K562 (cell line): ENCODE measurements around the gene C10orf143. TPM values are rescaled to one million over a fixed set of nuclear protein-coding genes. Genes with fewer than 3 reads are reported as not detected.

Experiments used
- ATAC-seq: fragments of 200-7000 bp; cut with Tn5 transposase; 3 replicates; pipeline ENCODE4 v1.9.1; 2020; ENCODE audit warnings: moderate library complexity
- BruUV-seq: library from RNA; stranded (reverse); fragments of 400-500 nt; replicated peaks from 2 replicates; lab custom pipeline; 2021; lab: Mats Ljungman, UMichigan
- CTCF ChIA-PET: fragments of 300-600 bp; formaldehyde crosslinking; extraction: SDS; loops from one replicate; lab custom pipeline; 2021; ENCODE audit warnings: low intra/inter-chr PET ratio; lab: Yijun Ruan, JAX
- POLR2A ChIA-PET: fragments of 300-600, 350-650 bp; sonication (Branson Sonifier 250); formaldehyde crosslinking; extraction: SDS; loops from one replicate; lab custom pipeline; 2021; ENCODE audit warnings: antibody characterized with exemption, inconsistent platforms; lab: Yijun Ruan, JAX
- DNase-seq, 4 experiments: peaks; one replicate each; pipeline versions ENCODE4 v3.0.0 to v3.0.0-alpha.2; 2011 to 2018; ENCODE audit warnings: low spot score in 3 of 4, mixed read lengths in 3 of 4; ENCODE audit errors: extremely low read depth in 1 of 4
- FAIRE-seq: peaks from 2 replicates; lab custom pipeline; 2011; peaks lifted over from hg19 to GRCh38; lab: Jason Lieb, UNC
- H2AFZ ChIP-seq: 2 replicates; pipeline ENCODE4 v1.6.0; 2011; ENCODE audit warnings: low read depth, low read length, control low read depth, inconsistent platforms
- H3K27ac ChIP-seq: fragments of 200-600 bp; 3 replicates; pipeline ENCODE4 v1.8.0; 2011; ENCODE audit warnings: low read depth, mild to moderate bottlenecking, control low read depth, inconsistent platforms, low read length, moderate library complexity, mixed read lengths; ENCODE audit errors: extremely low read depth
- H3K27me3 ChIP-seq, 2 experiments: fragments of 300-600 bp in 1 of 2; 2 replicates in 1 of 2; 3 replicates in 1 of 2; pipeline versions ENCODE4 v1.6.0 to v1.8.0; 2011; ENCODE audit warnings: inconsistent platforms in 2 of 2, low read length in 2 of 2, mild to moderate bottlenecking in 1 of 2, mixed read lengths in 1 of 2, moderate library complexity in 1 of 2; ENCODE audit not compliant: control insufficient read depth in 2 of 2, insufficient read depth in 2 of 2
- H3K36me3 ChIP-seq: fragments of 300-600 bp; 3 replicates; pipeline ENCODE4 v1.8.0; 2011; ENCODE audit warnings: mild to moderate bottlenecking, low read length, inconsistent platforms; ENCODE audit not compliant: control insufficient read depth, insufficient read depth
- H3K4me1 ChIP-seq, 2 experiments: fragments of 200-600 bp in 1 of 2; replicated peaks in 1 of 2; 2 replicates in 1 of 2; 3 replicates in 1 of 2; pipeline versions ENCODE4 v1.5.1 to v1.8.0; 2011; ENCODE audit warnings: inconsistent platforms in 2 of 2, low read length in 2 of 2, mild to moderate bottlenecking in 1 of 2, mixed read lengths in 1 of 2, moderate library complexity in 1 of 2; ENCODE audit not compliant: control insufficient read depth in 2 of 2, insufficient read depth in 2 of 2
- H3K4me2 ChIP-seq: 2 replicates; pipeline ENCODE4 v1.6.1; 2011; ENCODE audit warnings: low read length, control low read depth, inconsistent platforms, mixed read lengths; ENCODE audit not compliant: insufficient read depth
- H3K4me3 ChIP-seq: fragments of 200-600 bp; sonication (generic), shearing (Covaris generic); 2 replicates; pipeline ENCODE4 v1.5.1; 2016; ENCODE audit warnings: control low read depth, inconsistent platforms
- H3K79me2 ChIP-seq: fragments of 200-600 bp; 3 replicates; pipeline ENCODE4 v1.8.0; 2011; ENCODE audit warnings: low read length, inconsistent platforms; ENCODE audit not compliant: control insufficient read depth, insufficient read depth
- H3K9ac ChIP-seq, 2 experiments: 2 replicates each; pipeline versions ENCODE4 v1.6.0 to v1.6.1; 2011; ENCODE audit warnings: low read depth in 2 of 2, low read length in 2 of 2, control low read depth in 1 of 2, inconsistent platforms in 1 of 2, mild to moderate bottlenecking in 1 of 2, mixed read lengths in 1 of 2; ENCODE audit not compliant: insufficient read depth in 1 of 2
- H3K9me1 ChIP-seq: one replicate; pipeline ENCODE4 v1.6.0; 2011; ENCODE audit warnings: inconsistent platforms, mild to moderate bottlenecking, low read length, moderate library complexity; ENCODE audit not compliant: control insufficient read depth, insufficient read depth
- H3K9me3 ChIP-seq: replicated peaks from 2 replicates; pipeline ENCODE4 v1.5.1; 2011; ENCODE audit warnings: low read depth, low read length, inconsistent platforms; ENCODE audit not compliant: control insufficient read depth, insufficient read depth
- H4K20me1 ChIP-seq: replicated peaks from 2 replicates; pipeline ENCODE4 v1.6.1; 2011; ENCODE audit warnings: low read length, inconsistent platforms, mixed read lengths; ENCODE audit not compliant: control insufficient read depth, insufficient read depth
- BCOR ChIP-seq: fragments of 450-650 bp; IDR thresholded peaks from 2 replicates; pipeline ENCODE4 v1.6.1; 2016
- BRCA1 ChIP-seq, 2 experiments: fragments of 450-650 bp in 1 of 2; sonication (generic) in 1 of 2; formaldehyde crosslinking in 1 of 2; IDR thresholded peaks; 2 replicates each; pipeline versions ENCODE4 v1.5.0 to v1.6.1; 2017 to 2020; ENCODE audit warnings: mild to moderate bottlenecking in 1 of 2, missing genetic modification reagents in 1 of 2
- CBX2 ChIP-seq: fragments of 200-600 bp; sonication (generic); IDR thresholded peaks from one replicate; pipeline ENCODE4 v1.6.1; 2012; ENCODE audit warnings: mild to moderate bottlenecking, low read length, inconsistent platforms; ENCODE audit not compliant: insufficient read depth, poor library complexity, severe bottlenecking
- CBX5 ChIP-seq: IDR thresholded peaks from 2 replicates; pipeline ENCODE4 v1.6.1; 2014; ENCODE audit warnings: low read depth, borderline replicate concordance
- ELF1 ChIP-seq: fragments of 200-800 bp; sonication (Bioruptor generic); IDR thresholded peaks from 2 replicates; pipeline ENCODE4 v1.6.1; 2016; ENCODE audit warnings: missing genetic modification characterization, missing compliant biosample characterization
- HOXB6 ChIP-seq: fragments of 250-450 bp; sonication (Bioruptor Pico); IDR thresholded peaks from 2 replicates; pipeline ENCODE4 v1.5.1; 2022; ENCODE audit warnings: mild to moderate bottlenecking, borderline replicate concordance
- PTBP1 ChIP-seq: fragments of 200-400 bp; formaldehyde crosslinking; IDR thresholded peaks from 2 replicates; pipeline ENCODE4 v1.6.1; 2017; ENCODE audit warnings: low read depth, low read length
- PTRF ChIP-seq: fragments of 450-650 bp; IDR thresholded peaks from 2 replicates; pipeline ENCODE4 v1.6.1; 2016; ENCODE audit warnings: mild to moderate bottlenecking, missing genetic modification characterization, missing compliant biosample characterization
- SMC3 ChIP-seq: conservative IDR thresholded peaks from 2 replicates; pipeline ENCODE4 v1.6.1; 2011; ENCODE audit warnings: low read depth, low read length, improper control_type of control experiment; ENCODE audit not compliant: insufficient read depth
- WGBS: fragments of 100-300 bp; shearing (Covaris generic); methylation state at CpG from one replicate; pipeline ENCODE4 v1.1.6; 2016; ENCODE audit warnings: low coverage, mixed read lengths; ENCODE audit not compliant: insufficient coverage; ENCODE audit errors: missing lambda C conversion rate; 5-methylcytosine and 5-hydroxymethylcytosine counted together
- in situ Hi-C: fragments of 300-500 bp; cut with MboI; formaldehyde crosslinking; loops from 4 replicates; pipeline ENCODE4 v1.15.0; 2018; ENCODE audit warnings: inconsistent platforms, mixed read lengths
- intact Hi-C: fragments of 100-400 bp; cut with micrococcal nuclease; formaldehyde crosslinking; loops from 2 replicates; pipeline ENCODE4 v1.14.2; 2022
- polyA plus RNA-seq, 8 experiments: library from polyadenylated mRNA; depleted of rRNA in 4 of 8; stranded (reverse) in 5 of 8; unstranded in 3 of 8; fragments of >200 nt; fragmentation: Nextera tagmentation in 2 of 8; fragmentation: Illumina TruSeq in 1 of 8; extraction: Ambion mirVana in 2 of 8; extraction: Trizol in 1 of 8; gene quantifications; 2 replicates each; pipeline versions ENCODE4 v1.2.1 to v1.2.3, GENCODE V29; 2011 to 2014; ENCODE audit warnings: inconsistent platforms in 1 of 8, missing spikeins in 1 of 8
- total RNA-seq, 7 experiments: library from RNA; depleted of rRNA in 6 of 7; stranded (reverse); fragments of >200 nt in 6 of 7; fragmentation: Illumina TruSeq in 2 of 7; extraction: Trizol in 2 of 7; gene quantifications; 2 replicates each; pipeline versions ENCODE4 v1.2.1 to v1.2.3, GENCODE V29; 2011 to 2021; ENCODE audit warnings: low replicate concordance in 1 of 7
- TF ChIP-seq, protein P1 (sequence below): fragments of 250-450 bp; sonication (Bioruptor Pico); IDR thresholded peaks from 2 replicates; pipeline ENCODE4 v1.8.0; 2021; ENCODE audit warnings: moderate library complexity, mild to moderate bottlenecking, inconsistent platforms
- TF ChIP-seq, protein P2 (sequence below): fragments of 250-450 bp; sonication (Bioruptor Pico); IDR thresholded peaks from 2 replicates; pipeline ENCODE4 v1.9.0; 2021; ENCODE audit warnings: mild to moderate bottlenecking
- TF ChIP-seq, protein P3 (sequence below), 2 experiments: IDR thresholded peaks; 2 replicates each; pipeline ENCODE4 v1.6.1; 2011; ENCODE audit warnings: borderline replicate concordance in 1 of 2, control low read depth in 1 of 2, low read depth in 1 of 2, low read length in 1 of 2, mild to moderate bottlenecking in 1 of 2, mixed read lengths in 1 of 2, moderate library complexity in 1 of 2; ENCODE audit not compliant: insufficient read depth in 1 of 2, insufficient read length in 1 of 2, poor library complexity in 1 of 2, severe bottlenecking in 1 of 2; ENCODE audit errors: extremely low read depth in 1 of 2
- TF ChIP-seq, protein P4 (sequence below): fragments of 450-650 bp; formaldehyde crosslinking; IDR thresholded peaks from 2 replicates; pipeline ENCODE4 v1.4.0; 2022; ENCODE audit warnings: missing genetic modification characterization

The C10orf143 gene
- total and polyA plus RNA-seq, 9 of the 15 experiments (the other 6 are each of a cell fraction or from before 2014, with no cell fraction given), result 0.07 to 0.42 (median 0.25) TPM; not detected in 2

DNA sequence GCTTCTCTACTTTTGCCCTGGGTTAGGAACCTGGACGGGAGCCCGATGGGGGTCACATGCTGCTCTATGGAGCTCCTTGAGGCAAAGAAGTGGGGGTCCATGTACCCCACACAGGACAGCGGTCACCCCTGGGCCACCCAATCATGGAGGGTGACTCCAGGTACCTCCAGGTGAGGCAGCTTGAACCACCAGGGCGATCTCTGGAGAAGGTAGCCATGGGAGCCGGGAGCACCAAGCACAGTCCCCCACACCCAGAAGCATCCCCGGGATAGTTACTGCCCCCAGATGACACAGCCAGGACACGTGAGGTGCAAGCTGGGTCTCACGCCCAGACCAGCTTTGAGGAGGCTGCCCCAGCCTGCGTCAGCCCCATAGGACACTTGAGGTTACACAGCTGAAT is 58.4 kb downstream of the C10orf143 start:
- H3K4me1 ChIP-seq, result no peaks in the 10 kb centered on the region
- no peaks in the 10 kb centered on the region for H3K79me2 ChIP-seq
- H3K9ac ChIP-seq, result no peak overlapping the region
- WGBS, result 1% methylated on average over 8 of the region's 9 CpGs
- FAIRE-seq (no peak), ATAC-seq (no peak), DNase-seq (no peak)
- no peaks in the 10 kb centered on the region for H3K9me3 ChIP-seq
- H3K4me2 ChIP-seq, result no peak overlapping the region
- no peak overlapping the region for H3K27ac ChIP-seq
- no peaks in the 10 kb centered on the region for H4K20me1 ChIP-seq
- no peak overlapping the region for H3K4me3 ChIP-seq
- no peaks in the 10 kb centered on the region for H3K9me1 ChIP-seq
- TF ChIP-seq, protein P1, sequence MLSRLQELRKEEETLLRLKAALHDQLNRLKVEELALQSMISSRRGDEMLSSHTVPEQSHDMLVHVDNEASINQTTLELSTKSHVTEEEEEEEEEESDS (CRISPR knock-in tag), result no peak
- TF ChIP-seq, protein P2, sequence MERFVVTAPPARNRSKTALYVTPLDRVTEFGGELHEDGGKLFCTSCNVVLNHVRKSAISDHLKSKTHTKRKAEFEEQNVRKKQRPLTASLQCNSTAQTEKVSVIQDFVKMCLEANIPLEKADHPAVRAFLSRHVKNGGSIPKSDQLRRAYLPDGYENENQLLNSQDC, result no peak
- TF ChIP-seq HOXB6 (CRISPR knock-in tag), result no peak
- TF ChIP-seq PTBP1, result no peak
- no peak for TF ChIP-seq SMC3
- no peak for TF ChIP-seq CBX5
- TF ChIP-seq PTRF (tag), result no peak
- TF ChIP-seq BCOR, result no peak
- TF ChIP-seq, protein P3, sequence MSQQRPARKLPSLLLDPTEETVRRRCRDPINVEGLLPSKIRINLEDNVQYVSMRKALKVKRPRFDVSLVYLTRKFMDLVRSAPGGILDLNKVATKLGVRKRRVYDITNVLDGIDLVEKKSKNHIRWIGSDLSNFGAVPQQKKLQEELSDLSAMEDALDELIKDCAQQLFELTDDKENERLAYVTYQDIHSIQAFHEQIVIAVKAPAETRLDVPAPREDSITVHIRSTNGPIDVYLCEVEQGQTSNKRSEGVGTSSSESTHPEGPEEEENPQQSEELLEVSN (IDR thresholded peaks at IDR 0.05; ENCODE audit: borderline replicate concordance in 1 of 2, extremely low read depth in 1 of 2, insufficient read depth in 1 of 2, insufficient read length in 1 of 2, low read depth in 1 of 2, low read length in 1 of 2, poor library complexity in 1 of 2, severe bottlenecking in 1 of 2), result no peak
- TF ChIP-seq CBX2, result no peak
- TF ChIP-seq, protein P4, sequence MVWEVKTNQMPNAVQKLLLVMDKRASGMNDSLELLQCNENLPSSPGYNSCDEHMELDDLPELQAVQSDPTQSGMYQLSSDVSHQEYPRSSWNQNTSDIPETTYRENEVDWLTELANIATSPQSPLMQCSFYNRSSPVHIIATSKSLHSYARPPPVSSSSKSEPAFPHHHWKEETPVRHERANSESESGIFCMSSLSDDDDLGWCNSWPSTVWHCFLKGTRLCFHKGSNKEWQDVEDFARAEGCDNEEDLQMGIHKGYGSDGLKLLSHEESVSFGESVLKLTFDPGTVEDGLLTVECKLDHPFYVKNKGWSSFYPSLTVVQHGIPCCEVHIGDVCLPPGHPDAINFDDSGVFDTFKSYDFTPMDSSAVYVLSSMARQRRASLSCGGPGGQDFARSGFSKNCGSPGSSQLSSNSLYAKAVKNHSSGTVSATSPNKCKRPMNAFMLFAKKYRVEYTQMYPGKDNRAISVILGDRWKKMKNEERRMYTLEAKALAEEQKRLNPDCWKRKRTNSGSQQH (CRISPR knock-in tag), result no peak
- no peak for TF ChIP-seq ELF1 (tag)
- no peak for TF ChIP-seq BRCA1 (IDR thresholded peaks at IDR 0.05)
- no peak for TF ChIP-seq BRCA1 (CRISPR knock-in tag; IDR thresholded peaks at IDR 0.05)
- in situ Hi-C loops, result no loop called here
- peaks cover 6 to 34% of the 10 kb centered on the region in 2 experiments; a peak in 4 of 5 replicates for H3K27me3 ChIP-seq
- CTCF ChIA-PET, result no interaction called here
- POLR2A ChIA-PET, result interaction anchor here (0.6 kb wide), 1 partner anchor 69 kb away, joined by 3 read pairs; no protein-coding TSS in a partner anchor
- no peak overlapping the region for H2AFZ ChIP-seq
- intact Hi-C loops, result no loop called here
- no peaks in the 10 kb centered on the region for H3K36me3 ChIP-seq
- no TSS peak for BruUV-seq
